ENCODE data around the gene PHF1.

GRCh38 chr6:33411632-33412005 is 805 bp downstream of the PHF1 start:
- TF ChIP-seq CTCF (IDR thresholded peaks at IDR 0.05; ENCODE audit: low read length) (no peak), EZH2 (IDR thresholded peaks at IDR 0.05; ENCODE audit: borderline replicate concordance, low read length) (no peak)

All from OCI-LY1 (cell line).